UCSD-AML1 (cell line): Measurements from ENCODE around the gene ZFAND6.

ENCODE experiments used
- DNase-seq: peaks from one replicate; lab custom pipeline; 2025; ENCODE audit not compliant: unreplicated experiment; lab: John Stamatoyannopoulos, UW

The ZFAND6 gene

GRCh38 chr15:80049046-80049445 is 10.4 kb upstream of the ZFAND6 start:
- no peak for DNase-seq

GRCh38 chr15:80052597-80053304 is 6.7 kb upstream of the ZFAND6 start:
- DNase-seq: no peak

GRCh38 chr15:80055933-80056332 is 3.5 kb upstream of the ZFAND6 start:
- no peak for DNase-seq

- no peak for DNase-seq
These were observed 1.4 kb upstream of the ZFAND6 start for GRCh38 chr15:80058044-80058443.

- peak; percentile 89 for DNase-seq
These were observed 395 bp downstream of the ZFAND6 start for GRCh38 chr15:80059786-80060355.

GRCh38 chr15:80060356-80061006 is 1.0 kb downstream of the ZFAND6 start:
- DNase-seq: peak; percentile 40

- DNase-seq: no peak
These were observed 2.1 kb downstream of the ZFAND6 start for GRCh38 chr15:80061582-80061981.

GRCh38 chr15:80066912-80067311 is 7.4 kb downstream of the ZFAND6 start:
- DNase-seq: no peak

- no peak for DNase-seq
These were observed 9.1 kb downstream of the ZFAND6 start for GRCh38 chr15:80068578-80068977.

GRCh38 chr15:80070840-80071239 is 11.4 kb downstream of the ZFAND6 start:
- no peak for DNase-seq

GRCh38 chr15:80071652-80072051 is 12.2 kb downstream of the ZFAND6 start:
- no peak for DNase-seq

GRCh38 chr15:80072285-80072994 is 13.0 kb downstream of the ZFAND6 start:
- no peak for DNase-seq

- DNase-seq: no peak
These were observed 13.7 kb downstream of the ZFAND6 start for GRCh38 chr15:80073197-80073596.

GRCh38 chr15:80076321-80077318 is 17.1 kb downstream of the ZFAND6 start:
- no peak for DNase-seq

GRCh38 chr15:80081390-80081789 is 21.9 kb downstream of the ZFAND6 start:
- no peak for DNase-seq

GRCh38 chr15:80087104-80087503 is 27.6 kb downstream of the ZFAND6 start:
- no peak for DNase-seq

GRCh38 chr15:80090041-80090440 is 30.6 kb downstream of the ZFAND6 start:
- no peak for DNase-seq

- no peak for DNase-seq
These were observed 31.5 kb downstream of the ZFAND6 start for GRCh38 chr15:80090879-80091503.

GRCh38 chr15:80093854-80094418 is 34.5 kb downstream of the ZFAND6 start:
- DNase-seq: peak; percentile 12

- no peak for DNase-seq
These were observed 36.0 kb downstream of the ZFAND6 start for GRCh38 chr15:80095511-80095910.
